ENCODE results near the gene PPM1L.

Gene PPM1L

GRCh38 chr3:161072751-161073150 is 316.7 kb downstream of the PPM1L start:
- no peak overlapping the region for H3K4me3 ChIP-seq (ENCODE audit: low read length)
- TF ChIP-seq CTCF (conservative IDR thresholded peaks at IDR 0.05; ENCODE audit: low read length): no peak
- no peak for DNase-seq (ENCODE audit: low read depth)

- no peak for TF ChIP-seq CTCF (conservative IDR thresholded peaks at IDR 0.05; ENCODE audit: low read length)
- DNase-seq (ENCODE audit: low read depth): no peak
- H3K4me3 ChIP-seq (ENCODE audit: low read length): no peak overlapping the region
Observed at GRCh38 chr3:161073181-161073580, 317.1 kb downstream of the PPM1L start.

- H3K4me3 ChIP-seq (ENCODE audit: low read length): no peak overlapping the region
- no peak for DNase-seq (ENCODE audit: low read depth)
- TF ChIP-seq CTCF (conservative IDR thresholded peaks at IDR 0.05; ENCODE audit: low read length): no peak
Observed at GRCh38 chr3:161081633-161082032, 325.6 kb downstream of the PPM1L start.

- H3K4me3 ChIP-seq (ENCODE audit: low read length): no peak overlapping the region
- DNase-seq (ENCODE audit: low read depth): no peak
- no peak for TF ChIP-seq CTCF (conservative IDR thresholded peaks at IDR 0.05; ENCODE audit: low read length)
Observed at GRCh38 chr3:161082063-161082462, 326.0 kb downstream of the PPM1L start.

- TF ChIP-seq CTCF (conservative IDR thresholded peaks at IDR 0.05; ENCODE audit: low read length): no peak
- DNase-seq (ENCODE audit: low read depth): no peak
- no peak overlapping the region for H3K4me3 ChIP-seq (ENCODE audit: low read length)
Observed at GRCh38 chr3:161083131-161083530, 327.1 kb downstream of the PPM1L start.

- no peak for TF ChIP-seq CTCF (conservative IDR thresholded peaks at IDR 0.05; ENCODE audit: low read length)
- H3K4me3 ChIP-seq (ENCODE audit: low read length): no peak overlapping the region
- DNase-seq (ENCODE audit: low read depth): no peak
Observed at GRCh38 chr3:161084277-161084676, 328.2 kb downstream of the PPM1L start.

- no peak for DNase-seq (ENCODE audit: low read depth)
- no peak for TF ChIP-seq CTCF (conservative IDR thresholded peaks at IDR 0.05; ENCODE audit: low read length)
- no peak overlapping the region for H3K4me3 ChIP-seq (ENCODE audit: low read length)
Observed at GRCh38 chr3:161093895-161094294, 337.9 kb downstream of the PPM1L start.

Measured in AG10803 (cell line).